ENCODE results near the gene ACOX3.
"Not testable (repeated sequence)": the region's sequence is repeated elsewhere in the genome, so short reads cannot be mapped to it uniquely, and the experiment has no call there.

ACOX3 gene

DNA sequence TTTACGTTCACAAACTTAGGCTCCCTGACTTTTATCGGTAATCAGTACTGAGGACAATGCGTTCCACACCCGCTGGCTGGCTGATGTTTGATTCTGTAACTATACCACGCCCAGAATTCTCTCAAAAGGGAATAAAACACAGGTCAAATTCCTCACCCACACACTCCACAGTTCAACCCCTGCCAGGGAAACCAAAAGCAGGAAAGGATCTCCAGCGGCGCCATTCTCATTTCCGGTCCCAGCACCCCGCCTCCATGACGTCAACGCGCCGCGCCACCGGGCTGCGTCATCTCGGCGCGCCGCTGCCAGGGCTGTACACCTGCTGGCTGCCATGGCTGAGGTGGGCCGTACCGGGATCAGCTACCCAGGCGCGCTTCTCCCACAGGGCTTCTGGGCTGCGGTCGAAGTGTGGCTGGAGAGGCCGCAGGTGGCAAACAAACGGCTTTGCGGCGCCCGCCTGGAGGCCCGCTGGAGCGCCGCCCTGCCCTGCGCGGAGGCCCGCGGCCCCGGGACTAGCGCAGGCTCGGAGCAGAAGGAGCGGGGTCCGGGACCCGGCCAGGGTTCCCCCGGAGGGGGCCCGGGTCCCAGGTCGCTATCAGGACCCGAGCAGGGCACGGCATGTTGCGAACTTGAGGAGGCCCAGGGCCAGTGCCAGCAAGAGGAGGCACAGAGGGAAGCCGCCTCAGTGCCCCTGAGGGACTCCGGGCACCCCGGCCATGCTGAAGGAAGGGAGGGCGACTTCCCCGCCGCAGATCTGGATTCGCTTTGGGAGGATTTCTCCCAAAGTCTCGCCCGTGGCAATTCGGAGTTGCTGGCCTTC is at the start of gene ACOX3, which contains the start of gene TRMT44:
Gene ACOX3 (minus strand): TSS at position 232 of the 820 bp plus-strand sequence. CDS start 24,202 bp downstream, outside the sequence.
Gene TRMT44 (plus strand): TSS at position 286 of the 820 bp plus-strand sequence. CDS start 46 bp downstream, at position 332.
- peak; percentile 92 to 93 (median 93) for DNase-seq (ENCODE audit: low read depth in 3 of 3)

DNA sequence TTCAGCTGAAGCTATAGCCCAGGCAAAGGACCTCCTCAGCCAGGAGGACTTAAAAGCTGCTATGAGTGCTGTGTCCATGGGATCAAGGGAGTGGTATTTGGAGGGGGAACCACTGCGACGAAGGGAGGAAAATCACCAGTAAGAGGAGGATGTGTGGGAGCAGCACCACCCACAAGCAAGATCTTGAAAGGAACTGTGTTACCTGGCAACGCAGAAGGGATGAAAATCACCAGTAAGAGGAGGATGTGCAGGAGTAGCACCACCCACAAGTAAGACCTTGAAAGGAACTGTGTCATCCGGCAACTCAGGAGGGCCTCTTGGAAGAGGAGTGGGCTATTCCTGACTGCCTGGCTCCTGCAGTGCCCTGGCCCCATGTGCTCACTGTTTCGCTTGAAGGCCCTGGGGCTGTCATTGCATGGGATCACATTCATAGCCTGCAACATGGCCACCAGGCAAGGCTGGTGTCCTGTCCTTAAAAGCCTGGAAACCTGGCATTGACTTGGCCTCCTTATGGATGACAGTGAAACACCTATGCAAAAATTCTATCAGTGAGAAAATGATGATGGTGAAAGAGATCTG is 48.4 kb upstream of the ACOX3 start:
- DNase-seq (ENCODE audit: low read depth in 3 of 3) = no peak

DNA sequence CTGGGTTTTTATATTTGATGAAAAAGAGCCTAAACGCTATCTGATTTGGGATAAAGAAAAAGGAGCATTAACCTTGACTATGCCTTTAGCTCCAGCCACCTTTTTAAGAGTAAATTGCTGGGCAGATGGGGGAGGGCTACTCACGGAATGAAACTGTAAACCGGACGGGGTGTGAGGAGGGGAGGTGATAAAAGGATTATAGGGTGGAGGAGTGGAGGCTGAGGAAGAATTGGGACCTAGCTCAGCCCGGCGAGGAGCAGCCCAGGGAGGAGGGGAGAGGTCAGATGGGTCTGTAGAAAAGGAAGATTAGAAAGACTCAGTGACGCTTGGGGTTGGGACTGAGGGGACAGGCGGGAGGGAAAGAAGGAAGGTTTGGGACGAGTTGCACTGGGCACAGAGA is 46.1 kb upstream of the ACOX3 start:
- DNase-seq (ENCODE audit: low read depth in 3 of 3) = not testable (repeated sequence)

DNA sequence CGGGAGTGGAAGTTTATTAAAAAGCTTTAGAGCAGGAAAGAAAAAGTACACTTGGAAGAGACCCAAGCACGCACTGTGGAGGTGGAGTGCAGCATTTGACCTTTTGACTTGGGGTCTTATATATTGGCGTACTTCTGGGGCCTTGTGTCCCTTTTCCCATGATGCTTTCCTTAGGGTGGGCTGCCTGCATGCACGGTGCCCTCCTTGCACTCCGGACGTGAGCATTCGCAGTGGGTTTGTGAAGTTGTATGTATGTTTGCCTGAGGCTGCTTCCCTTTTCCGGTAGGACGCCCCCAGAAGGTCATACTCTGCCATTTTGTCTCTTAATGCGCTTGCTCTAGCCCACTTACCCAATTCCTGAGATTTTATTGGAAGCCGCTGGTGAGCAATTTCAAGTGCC is 39.7 kb upstream of the ACOX3 start:
- no peak for DNase-seq (ENCODE audit: low read depth in 3 of 3)

DNA sequence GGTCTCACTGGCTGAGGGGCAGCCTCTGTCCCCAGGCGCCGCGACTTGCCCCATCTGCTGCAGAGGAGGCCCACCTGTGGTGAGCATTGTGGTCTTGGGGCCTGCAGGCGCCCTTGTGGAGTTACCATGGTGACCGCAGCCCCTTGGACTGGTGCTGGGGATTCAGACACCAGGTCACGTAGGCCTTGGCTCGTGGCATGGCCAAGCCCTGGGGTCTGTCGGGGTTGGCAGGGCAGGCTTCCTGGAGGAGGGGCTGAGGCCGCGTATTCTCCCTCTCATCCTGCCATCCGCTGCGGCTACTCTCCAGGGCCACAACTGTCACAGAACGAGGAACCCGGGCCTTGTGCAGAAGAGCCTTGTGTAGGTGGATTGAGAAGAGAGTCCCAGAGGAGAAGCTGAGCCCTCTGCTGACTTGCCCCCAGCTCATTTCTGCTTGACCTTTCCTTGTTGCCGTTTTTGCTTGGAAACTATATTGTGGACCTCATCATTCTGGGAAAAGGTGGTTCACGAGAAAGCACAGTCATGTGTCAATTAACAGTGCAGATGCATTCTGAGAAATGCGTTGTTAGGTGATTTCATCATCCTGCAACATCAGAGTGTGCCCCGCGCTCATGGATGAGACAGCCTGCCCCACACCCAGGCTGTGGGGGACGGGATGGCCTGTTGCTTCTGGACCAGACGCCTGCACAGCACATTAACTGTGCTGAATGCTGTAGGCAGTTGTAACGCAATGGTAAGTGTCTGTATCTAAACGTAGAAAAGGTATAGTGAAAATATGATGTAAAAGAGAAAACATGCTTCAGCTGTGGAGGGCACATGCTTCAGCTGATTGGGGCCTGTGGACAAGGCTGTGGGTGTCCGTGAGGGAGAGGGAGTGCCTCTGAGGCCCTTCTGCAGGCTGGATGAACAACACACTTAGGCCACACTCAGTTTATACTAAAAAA is 38.5 kb upstream of the ACOX3 start:
- DNase-seq (ENCODE audit: low read depth in 3 of 3) = no peak

DNA sequence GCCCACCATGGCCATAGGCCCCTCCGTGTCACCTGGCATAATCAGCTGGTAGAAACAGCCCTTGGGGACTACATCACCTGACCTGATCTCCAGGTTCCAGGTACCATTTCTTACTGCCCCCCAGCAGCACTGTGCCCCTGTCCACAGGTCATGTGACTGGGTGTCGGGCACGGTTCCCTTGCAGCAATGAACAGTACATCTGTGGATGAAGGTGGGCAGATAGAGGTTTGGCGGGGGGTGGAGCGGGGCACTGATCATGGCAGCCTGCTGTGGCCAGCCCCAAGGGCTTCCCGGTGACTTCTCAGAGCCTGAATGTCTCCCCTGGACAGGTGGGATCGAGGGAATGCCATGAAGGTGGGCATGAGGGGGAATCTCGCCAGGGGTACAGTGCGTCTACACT is 37.8 kb upstream of the ACOX3 start:
- no peak for DNase-seq (ENCODE audit: low read depth in 3 of 3)

DNA sequence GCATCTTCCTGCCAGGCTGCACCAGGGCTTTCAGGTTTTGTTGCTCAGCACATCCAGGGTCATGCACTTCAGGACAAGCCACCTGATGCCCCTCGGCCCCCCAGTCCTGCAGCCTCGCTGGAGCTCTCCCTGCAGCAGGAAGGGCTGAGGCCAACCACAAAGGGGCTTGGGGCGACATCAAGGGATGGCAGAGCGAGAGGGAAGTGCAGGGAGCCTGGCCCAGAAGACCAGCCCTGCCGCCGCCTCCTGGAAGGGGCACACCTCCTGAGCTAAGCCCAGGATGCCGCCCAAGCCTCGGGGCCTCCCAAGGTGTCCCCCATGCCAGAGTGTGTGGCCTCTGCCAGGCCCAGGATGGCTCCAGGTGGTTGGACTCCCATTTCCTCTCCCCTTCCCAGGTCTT is 37.2 kb upstream of the ACOX3 start:
- DNase-seq (ENCODE audit: low read depth in 3 of 3) = no peak

DNA sequence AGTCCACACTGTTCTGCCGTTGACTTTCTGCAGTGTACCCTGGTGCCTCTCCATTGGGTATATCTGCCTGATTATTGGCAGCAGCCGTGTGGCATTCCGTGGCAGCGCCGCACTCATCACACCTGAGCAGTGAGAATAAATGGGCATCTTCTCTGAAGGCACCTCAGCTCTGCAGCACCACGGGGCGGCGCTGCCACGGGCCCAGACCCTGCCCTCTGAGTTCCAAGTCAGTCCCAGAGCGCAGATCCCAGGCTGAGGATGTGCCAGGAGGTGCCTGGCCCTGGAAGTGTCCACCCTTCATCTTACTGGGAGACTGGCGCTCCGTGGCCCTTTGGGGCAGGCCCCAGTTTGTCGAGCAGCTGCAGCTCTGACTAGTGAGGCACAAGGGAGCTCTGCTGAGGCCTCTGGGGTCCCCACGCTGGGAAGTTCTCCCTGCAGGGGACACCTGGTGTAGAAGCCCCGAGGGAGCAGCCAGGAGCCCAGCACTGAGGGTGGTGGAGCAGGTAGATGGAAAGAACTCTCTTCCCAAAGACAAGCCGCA is 36.6 kb upstream of the ACOX3 start:
- DNase-seq (ENCODE audit: low read depth in 3 of 3) = no peak

DNA sequence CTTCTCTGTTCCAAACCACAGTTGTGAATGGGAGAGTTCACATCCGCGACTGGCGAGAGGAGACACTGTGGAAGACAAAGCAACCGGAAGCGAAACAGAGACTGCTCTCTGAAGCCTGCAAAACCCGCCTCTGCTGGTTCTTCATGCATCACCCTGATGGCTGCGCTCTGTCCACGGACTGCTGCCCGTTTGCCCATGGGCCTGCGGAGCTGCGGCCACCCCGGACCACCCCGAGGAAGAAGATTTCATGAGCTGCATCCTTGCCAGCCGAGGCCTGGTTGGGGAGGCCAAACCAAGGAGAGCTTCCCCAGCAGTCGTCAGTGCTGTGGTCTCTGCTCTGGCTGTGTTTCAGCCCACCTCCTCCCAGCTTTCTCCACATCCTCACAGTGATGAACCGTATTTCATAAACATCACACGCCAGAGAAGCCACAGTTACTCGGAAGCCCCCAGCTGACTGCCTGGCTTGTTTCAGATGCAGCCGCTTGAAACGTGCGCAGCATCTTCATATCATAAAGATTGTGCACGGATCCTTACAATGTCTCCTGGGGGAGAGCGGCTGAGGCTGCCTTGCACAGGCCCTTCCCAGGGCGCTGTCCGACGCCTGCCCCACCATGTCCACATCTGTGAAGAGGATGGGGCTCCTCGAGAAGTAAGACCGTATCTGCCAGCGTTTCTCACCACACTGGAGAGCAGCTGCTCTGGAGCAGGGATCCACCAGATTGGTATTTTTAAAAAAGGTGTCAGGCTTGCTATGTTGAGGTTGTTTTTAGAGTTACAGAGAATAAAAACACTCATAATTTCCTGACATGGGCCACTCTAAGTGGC is 35.4 kb upstream of the ACOX3 start:
- DNase-seq (ENCODE audit: low read depth in 3 of 3) = no peak

DNA sequence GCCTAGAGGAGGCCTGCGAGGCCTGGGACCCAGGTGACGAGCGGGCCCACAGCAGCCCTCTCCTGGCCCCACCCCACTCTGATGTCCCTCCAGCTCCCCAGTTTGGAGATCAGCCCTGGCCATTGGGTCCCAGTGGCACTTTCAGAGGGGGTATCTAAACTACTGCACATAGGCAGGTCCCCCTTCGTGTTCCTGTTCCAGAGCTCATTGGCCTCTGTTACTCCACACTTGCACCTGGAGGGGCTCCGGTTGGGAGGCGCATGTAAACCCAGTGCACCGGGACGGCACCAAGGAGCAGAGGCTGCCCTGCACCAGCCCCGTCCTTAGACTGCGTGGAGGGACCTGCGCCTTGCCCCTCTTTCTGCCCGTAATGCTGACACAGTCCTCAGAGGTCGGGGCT is 34.3 kb upstream of the ACOX3 start:
- no peak for DNase-seq (ENCODE audit: low read depth in 3 of 3)

DNA sequence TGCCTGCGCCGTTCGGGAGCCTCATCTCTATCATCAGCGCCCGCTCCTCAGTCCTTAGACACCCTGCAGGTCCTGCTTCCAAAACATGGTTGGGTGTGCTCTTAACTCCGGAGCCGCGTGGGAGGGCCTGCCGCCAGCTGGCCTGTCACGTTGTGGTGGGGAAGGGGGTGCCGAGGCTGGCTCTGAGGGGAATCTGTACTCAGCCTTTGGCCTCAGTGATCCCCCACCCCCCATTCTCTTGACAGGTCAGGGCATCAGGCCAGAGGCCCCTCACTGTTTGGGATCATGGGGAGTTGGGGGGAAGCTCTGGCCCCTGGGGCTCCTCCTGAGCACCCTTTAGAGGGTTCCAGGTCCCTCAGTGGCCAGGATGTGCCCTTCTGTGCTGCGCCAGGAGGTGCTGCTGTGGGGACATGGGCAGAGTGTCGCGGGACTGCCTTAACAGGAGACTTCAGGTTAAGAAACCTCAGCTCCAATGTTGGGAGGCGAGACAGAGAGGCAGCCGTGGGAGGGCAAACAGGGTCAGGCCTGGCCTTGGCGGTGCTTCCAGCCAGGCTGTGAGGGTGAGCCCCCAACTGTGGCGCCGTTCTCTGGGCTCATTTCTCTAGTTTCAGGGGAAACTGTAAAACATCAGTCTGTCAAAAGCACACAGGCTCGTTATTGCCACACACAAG is 33.5 kb upstream of the ACOX3 start:
- no peak for DNase-seq (ENCODE audit: low read depth in 3 of 3)

DNA sequence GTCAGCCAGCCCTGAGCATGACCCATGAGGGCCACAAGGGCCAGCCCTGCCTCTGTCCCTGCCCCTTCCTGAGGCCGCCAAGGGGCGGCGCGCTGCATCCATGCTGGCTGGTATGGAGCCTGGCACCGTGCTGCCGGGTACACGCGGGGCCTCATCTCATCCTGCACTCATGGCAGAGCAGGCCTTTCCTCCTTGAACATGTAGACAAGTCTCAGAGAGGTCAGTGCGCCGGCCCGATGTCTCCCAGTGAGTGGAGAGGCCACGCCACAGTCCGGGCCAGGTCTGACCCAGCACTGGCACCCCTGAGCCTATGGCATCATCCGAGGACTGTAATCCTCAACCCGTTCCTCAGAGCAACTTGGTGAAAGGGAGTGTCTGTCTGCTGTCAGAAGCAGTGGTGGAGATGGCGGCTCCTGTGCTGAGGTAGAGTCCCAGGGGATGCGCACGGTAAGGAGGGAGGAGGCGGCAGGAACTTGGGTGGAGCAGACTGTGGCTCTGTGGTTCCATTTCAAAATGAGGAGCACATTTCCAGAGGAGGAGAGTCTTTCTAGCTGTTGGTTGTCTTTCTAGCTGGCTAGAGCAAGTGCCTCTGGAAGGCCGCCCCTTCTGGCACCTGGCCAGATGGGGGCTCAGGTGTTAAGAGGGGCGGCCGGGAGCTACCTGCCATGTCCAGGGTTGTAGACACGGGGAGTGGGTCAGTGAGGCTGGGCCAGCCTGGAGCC is 32.8 kb upstream of the ACOX3 start:
- DNase-seq (ENCODE audit: low read depth in 3 of 3) = no peak

DNA sequence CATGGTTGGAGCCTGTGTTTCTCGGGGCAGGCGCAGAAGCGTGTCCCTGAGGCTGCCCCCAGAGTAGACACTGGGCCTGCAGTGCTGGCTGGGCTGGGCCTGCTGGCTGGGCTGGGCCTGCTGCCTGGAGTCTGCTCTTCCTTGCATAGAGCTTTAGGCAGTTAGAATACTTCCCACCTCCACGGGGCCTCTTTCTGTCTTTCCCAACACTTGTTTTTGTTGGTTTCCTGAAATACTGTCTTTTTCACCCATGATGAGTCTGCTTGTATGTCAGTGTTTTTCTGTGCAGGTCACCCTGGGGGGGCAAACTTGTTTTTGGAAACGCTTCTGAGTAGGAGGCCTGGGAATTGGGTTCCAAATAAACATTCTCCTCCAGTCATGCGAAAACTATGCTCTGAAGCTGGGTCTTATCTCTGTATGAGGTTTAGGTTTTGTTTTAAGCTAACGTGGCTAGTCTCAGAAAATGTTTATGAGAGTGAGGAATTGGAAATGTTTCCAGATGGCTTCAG is 32.2 kb upstream of the ACOX3 start:
- DNase-seq (ENCODE audit: low read depth in 3 of 3) = no peak

DNA sequence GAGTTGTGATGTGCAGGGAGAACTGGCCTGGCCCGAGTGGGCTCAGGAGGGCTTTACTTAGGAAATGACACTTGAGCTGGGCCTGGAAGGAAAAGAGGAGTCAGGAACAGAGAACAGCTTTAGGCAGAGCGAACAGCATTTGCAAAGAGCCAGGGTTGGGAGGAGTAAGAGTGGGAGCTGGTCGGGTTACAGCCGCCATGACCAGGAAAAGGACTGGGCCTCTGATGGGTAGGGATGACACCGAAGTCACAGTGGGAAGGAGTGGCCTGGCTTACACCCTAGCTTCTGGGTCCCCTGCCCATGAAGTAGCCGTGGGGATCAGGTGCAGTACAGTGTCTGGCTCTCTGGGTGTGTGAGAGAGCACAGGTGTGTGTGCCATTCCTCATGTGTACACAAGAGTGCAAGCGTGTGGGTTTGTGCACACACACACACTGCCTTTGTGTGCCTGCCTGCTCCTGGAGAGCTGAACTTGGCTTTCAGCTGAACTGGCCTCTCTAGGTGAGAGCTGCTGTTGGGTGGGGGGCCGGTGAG is 31.7 kb upstream of the ACOX3 start:
- no peak for DNase-seq (ENCODE audit: low read depth in 3 of 3)

DNA sequence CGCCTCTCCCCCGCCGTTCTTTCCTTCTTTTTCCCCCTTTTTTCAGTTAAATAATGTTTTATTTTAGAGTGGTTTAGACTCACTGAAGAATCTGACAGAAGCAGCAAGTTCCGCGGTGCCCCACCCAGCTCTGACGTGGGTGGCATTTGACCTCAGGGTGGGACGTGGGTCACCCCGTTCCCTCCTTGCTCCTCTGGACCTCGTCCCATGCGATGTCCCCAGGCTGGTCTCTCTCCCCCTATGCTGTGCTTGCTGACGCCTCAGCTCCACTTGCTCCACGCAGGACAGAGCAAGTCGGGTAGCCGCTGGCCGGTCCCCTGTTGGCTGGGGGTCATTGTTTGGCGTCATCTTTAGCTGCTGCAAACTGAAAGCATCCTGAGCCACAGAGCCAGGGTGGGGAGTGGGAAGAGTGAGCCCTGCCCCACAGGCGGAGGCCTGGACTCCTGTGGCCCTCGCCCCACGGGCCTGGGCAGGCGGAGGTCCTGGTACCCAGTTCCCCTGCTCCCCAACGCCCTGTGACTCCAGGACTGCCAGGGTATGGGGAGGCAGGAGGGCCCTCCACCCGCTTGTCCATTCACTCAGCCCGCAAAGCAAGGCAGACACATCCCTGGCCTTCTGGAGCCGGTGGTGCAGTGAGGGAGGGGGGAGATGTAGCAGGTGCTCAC is 30.8 kb upstream of the ACOX3 start:
- no peak for DNase-seq (ENCODE audit: low read depth in 3 of 3)

DNA sequence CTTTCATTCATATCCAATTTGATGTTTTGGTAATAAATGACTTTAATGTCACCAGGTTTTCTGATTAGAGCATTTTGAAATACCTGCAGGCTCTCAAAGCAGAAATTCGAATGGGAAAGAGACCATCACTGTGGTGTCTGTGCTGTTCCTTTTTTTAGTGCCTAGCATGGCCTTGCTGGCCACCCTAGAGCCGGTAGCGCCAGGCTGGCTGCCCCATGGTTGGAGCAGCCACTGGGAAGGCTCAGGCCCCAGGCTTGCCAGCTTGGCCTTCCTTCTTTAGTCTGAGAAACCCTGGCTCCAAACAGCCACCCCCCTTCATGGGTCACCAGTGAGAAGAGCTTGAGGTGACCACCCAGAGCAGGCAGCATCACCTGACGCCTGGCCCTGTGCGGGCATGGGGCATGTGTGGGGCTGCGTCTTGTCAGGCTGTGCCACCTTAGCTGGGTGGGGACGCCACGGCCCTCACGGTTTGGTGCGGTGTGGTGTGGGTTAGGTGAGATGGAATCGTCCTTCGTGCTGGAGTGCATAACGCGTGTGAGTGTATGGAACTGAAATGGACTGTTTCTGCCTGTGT is 30.0 kb upstream of the ACOX3 start:
- DNase-seq (ENCODE audit: low read depth in 3 of 3) = no peak

DNA sequence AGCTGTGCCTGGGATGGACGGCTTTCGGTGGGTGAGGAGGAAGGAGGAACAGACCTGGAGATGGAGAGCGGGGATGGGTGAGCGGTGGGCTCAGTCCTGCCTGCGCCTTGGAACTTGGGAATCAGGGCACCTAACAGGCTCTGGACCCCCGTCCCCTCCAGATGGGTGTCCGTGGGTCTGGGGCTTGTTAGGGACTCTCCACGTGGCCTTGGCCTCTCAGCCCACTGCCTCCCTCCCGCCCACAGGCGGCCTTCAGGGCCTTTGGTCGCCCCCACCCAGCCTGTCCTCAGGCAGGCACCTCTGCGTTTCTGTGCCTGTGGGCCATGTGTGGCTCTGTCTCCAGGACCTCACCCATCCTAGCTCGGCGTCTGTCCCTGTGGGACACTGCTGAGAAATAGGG is 29.0 kb upstream of the ACOX3 start:
- no peak for DNase-seq (ENCODE audit: low read depth in 3 of 3)

DNA sequence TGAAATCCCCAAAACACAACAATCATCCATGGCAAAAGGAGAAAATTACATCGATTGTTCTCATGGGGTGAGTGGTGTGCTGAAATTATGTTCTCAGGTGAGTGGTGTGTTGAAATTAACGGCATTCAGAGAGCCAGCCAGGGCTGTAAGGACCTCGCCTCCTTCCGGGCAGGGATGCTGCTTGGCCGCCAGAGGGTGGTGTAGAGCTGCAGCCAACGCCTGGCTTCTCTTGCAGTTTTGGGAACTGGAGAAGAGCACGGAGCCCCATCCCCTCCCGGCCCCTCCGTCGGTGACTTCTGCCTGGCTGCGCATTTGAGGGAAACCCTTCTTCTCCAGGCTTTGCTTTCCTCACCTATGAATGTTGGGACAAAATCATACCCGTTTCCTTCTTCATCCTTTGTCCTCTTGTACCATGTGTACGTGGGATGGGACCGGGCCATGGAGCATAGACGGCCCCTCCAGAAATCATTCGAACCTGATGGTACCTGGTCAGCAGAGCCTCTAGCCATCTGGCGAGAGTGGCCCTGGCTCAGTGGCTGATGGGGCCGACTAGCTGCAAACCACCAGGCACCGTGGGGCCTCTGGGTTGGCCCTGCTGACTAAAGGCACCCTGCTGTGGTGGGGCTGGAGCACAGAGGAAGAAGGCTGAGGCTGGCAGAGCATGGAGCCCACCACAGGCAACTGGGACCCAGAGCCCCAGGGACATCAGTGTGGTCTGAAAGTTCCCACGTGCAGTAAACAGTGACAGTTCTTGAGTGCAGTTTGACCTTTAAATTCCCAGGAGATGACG is 28.4 kb upstream of the ACOX3 start:
- peak; percentile 23 to 58 (median 36) for DNase-seq (ENCODE audit: low read depth in 3 of 3)

All from stimulated activated CD4-positive, alpha-beta T cell treated with anti-CD3 and anti-CD28 coated beads, TNF-alpha, amount 100 ng/mL, for 24 hours (primary cell).